NCI-H526 (cell line): ENCODE data around the gene CHRNA4.
"Not testable (repeated sequence)": the region's sequence is repeated elsewhere in the genome, so short reads cannot be mapped to it uniquely, and the experiment has no call there.

Experiments used
- DNase-seq, 2 experiments: peaks; one replicate each; lab custom pipeline; 2025; lab: John Stamatoyannopoulos, UW

CHRNA4 gene

GRCh38 chr20:63397946-63398450 is 36.8 kb upstream of the CHRNA4 start:
- no peak for DNase-seq

- no peak for DNase-seq
Measured at GRCh38 chr20:63397155-63397843, 36.1 kb upstream of the CHRNA4 start.

- no peak for DNase-seq
Measured at GRCh38 chr20:63396300-63396699, 35.2 kb upstream of the CHRNA4 start.

GRCh38 chr20:63395723-63396122 is 34.6 kb upstream of the CHRNA4 start:
- DNase-seq, result no peak

GRCh38 chr20:63394920-63395455 is 33.8 kb upstream of the CHRNA4 start:
- no peak for DNase-seq

- peak; percentile 88 to 94 for DNase-seq
Measured at GRCh38 chr20:63394069-63394919, 33.1 kb upstream of the CHRNA4 start.

- no peak for DNase-seq
Measured at GRCh38 chr20:63393566-63393965, 32.4 kb upstream of the CHRNA4 start.

GRCh38 chr20:63392465-63393365 is 31.6 kb upstream of the CHRNA4 start:
- DNase-seq, result no peak

GRCh38 chr20:63387917-63388316 is 26.8 kb upstream of the CHRNA4 start:
- no peak for DNase-seq

GRCh38 chr20:63387393-63387792 is 26.2 kb upstream of the CHRNA4 start:
- DNase-seq, result no peak

- DNase-seq, result no peak
Measured at GRCh38 chr20:63386491-63386890, 25.3 kb upstream of the CHRNA4 start.

- no peak for DNase-seq
Measured at GRCh38 chr20:63385819-63386218, 24.7 kb upstream of the CHRNA4 start.

GRCh38 chr20:63384336-63384735 is 23.2 kb upstream of the CHRNA4 start:
- no peak for DNase-seq

GRCh38 chr20:63383556-63383955 is 22.4 kb upstream of the CHRNA4 start:
- no peak for DNase-seq

GRCh38 chr20:63382551-63383300 is 21.6 kb upstream of the CHRNA4 start:
- DNase-seq, result no peak

- DNase-seq, result peak in 1 of 2 experiments; percentile 47
Measured at GRCh38 chr20:63381781-63382431, 20.8 kb upstream of the CHRNA4 start.

GRCh38 chr20:63380346-63380870 is 19.3 kb upstream of the CHRNA4 start:
- DNase-seq, result no peak

- DNase-seq, result not testable (repeated sequence)
Measured at GRCh38 chr20:63379872-63380271, 18.7 kb upstream of the CHRNA4 start.

- DNase-seq, result no peak
Measured at GRCh38 chr20:63379296-63379695, 18.1 kb upstream of the CHRNA4 start.

- DNase-seq, result no peak
Measured at GRCh38 chr20:63378626-63379025, 17.5 kb upstream of the CHRNA4 start.
